ENCODE data around the gene SLC45A1.

Gene SLC45A1

DNA sequence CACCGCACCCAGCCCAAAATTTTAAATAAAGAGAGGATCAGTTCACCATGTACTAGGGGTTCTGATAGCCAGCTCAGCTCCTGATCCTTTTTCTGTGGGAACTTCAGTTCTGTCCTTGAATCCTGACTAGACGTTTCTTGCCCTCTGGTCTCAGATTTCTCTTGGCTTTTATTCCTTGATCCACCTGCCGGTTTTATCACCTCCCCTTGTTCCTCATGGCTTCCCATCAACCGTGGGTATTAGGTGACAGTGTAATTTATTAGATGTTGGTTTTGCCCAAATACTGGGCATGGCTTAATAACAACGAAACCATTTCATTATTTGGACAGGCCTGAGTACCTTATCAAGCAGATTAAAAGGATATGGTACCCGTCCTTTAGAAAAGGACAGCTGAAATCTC is 22.5 kb downstream of the SLC45A1 start:
- Histone ChIP-seq H2AFZ (ENCODE audit: low read depth, low read length) (no peak overlapping the region), H3K4me3 (ENCODE audit: insufficient read depth in 1 of 2, low read depth in 1 of 2, low read length in 2 of 2) (no peak overlapping the region), H3K27me3 (ENCODE audit: control insufficient read depth in 1 of 2, insufficient read depth in 1 of 2, low read length in 2 of 2) (peaks cover 0 to 5% of the 10 kb centered on the region in 2 experiments), H3K18ac (ENCODE audit: low read depth in 1 of 2, low read length in 2 of 2) (no peak overlapping the region), H2BK120ac (ENCODE audit: low read depth, low read length) (no peak overlapping the region), H3K4me1 (ENCODE audit: control insufficient read depth, insufficient read depth, low read depth, low read length) (peaks cover 15% of the 10 kb centered on the region), H3K27ac (ENCODE audit: low read length, poor library complexity, severe bottlenecking) (no peak overlapping the region), H3K4me2 (ENCODE audit: low read length, poor library complexity, severe bottlenecking) (no peak overlapping the region), H4K8ac (ENCODE audit: low read length) (no peak overlapping the region), H3K79me1 (replicated peaks; ENCODE audit: low read length, poor library complexity, severe bottlenecking) (no peaks in the 10 kb centered on the region), H3K36me3 (ENCODE audit: control insufficient read depth in 1 of 2, insufficient read depth in 2 of 2, low read depth in 1 of 2, low read length in 2 of 2) (peaks cover 0 to 6% of the 10 kb centered on the region in 2 experiments), H2BK15ac (ENCODE audit: low read depth, poor library complexity, severe bottlenecking) (no peak overlapping the region), H3K9me3 (ENCODE audit: control insufficient read depth, low read length) (no peaks in the 10 kb centered on the region), H2BK5ac (ENCODE audit: low read depth, low read length, poor library complexity, severe bottlenecking) (no peak overlapping the region), H3K23ac (ENCODE audit: low read length in 2 of 2) (no peak overlapping the region), H3K14ac (ENCODE audit: low read length in 2 of 2) (no peak overlapping the region), H2BK12ac (ENCODE audit: low read length in 2 of 2) (no peak overlapping the region), H3K4ac (ENCODE audit: low read depth in 1 of 2, low read length in 2 of 2) (no peak overlapping the region), H2AK5ac (ENCODE audit: low read length, severe bottlenecking) (no peak overlapping the region), H4K91ac (ENCODE audit: low read length) (no peak overlapping the region), H3K9ac (ENCODE audit: low read length) (no peak overlapping the region)
- no peak for DNase-seq
- 89% methylated on average over 6 of the region's 6 CpGs for WGBS

DNA sequence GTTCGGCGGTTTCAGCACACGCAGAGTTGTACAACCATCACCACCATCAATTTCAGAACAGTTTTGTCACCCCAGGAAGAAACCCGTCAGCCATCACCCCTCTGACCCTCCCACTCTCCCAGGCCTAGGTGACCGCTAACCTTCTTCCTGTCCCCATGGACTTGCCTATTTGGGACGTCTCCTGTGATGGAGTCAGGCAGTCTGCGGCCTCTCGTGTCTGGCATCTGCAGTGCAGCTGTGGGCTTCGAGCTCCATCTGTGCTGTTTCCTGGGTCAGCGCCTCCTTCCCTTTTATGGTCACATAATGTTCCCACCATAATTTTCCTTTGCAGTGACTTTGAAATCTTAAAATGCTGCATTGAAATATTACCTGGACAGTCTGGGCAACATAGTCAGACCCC is 24.4 kb downstream of the SLC45A1 start:
- H4K91ac ChIP-seq (ENCODE audit: low read length), result peak overlapping the region; percentile 9
- peaks cover 0 to 5% of the 10 kb centered on the region in 2 experiments for H3K27me3 ChIP-seq (ENCODE audit: control insufficient read depth in 1 of 2, insufficient read depth in 1 of 2, low read length in 2 of 2)
- peaks cover 0 to 3% of the 10 kb centered on the region in 2 experiments for H3K36me3 ChIP-seq (ENCODE audit: control insufficient read depth in 1 of 2, insufficient read depth in 2 of 2, low read depth in 1 of 2, low read length in 2 of 2)
- no peak overlapping the region for H3K4ac ChIP-seq (ENCODE audit: low read depth in 1 of 2, low read length in 2 of 2)
- H3K23ac ChIP-seq (ENCODE audit: low read length in 2 of 2), result no peak overlapping the region
- no peaks in the 10 kb centered on the region for H3K79me1 ChIP-seq (replicated peaks; ENCODE audit: low read length, poor library complexity, severe bottlenecking)
- H2AFZ ChIP-seq (ENCODE audit: low read depth, low read length), result no peak overlapping the region
- no peak overlapping the region for H3K27ac ChIP-seq (ENCODE audit: low read length, poor library complexity, severe bottlenecking)
- H2AK5ac ChIP-seq (ENCODE audit: low read length, severe bottlenecking), result peak overlapping the region; percentile 29
- H2BK15ac ChIP-seq (ENCODE audit: low read depth, poor library complexity, severe bottlenecking), result no peak overlapping the region
- no peak overlapping the region for H3K14ac ChIP-seq (ENCODE audit: low read length in 2 of 2)
- DNase-seq, result peak; percentile 73
- peak overlapping the region; percentile 8 for H4K8ac ChIP-seq (ENCODE audit: low read length)
- H3K4me1 ChIP-seq (ENCODE audit: control insufficient read depth, insufficient read depth, low read depth, low read length), result peaks cover 15% of the 10 kb centered on the region
- 65% methylated on average over 10 of the region's 10 CpGs for WGBS
- no peak overlapping the region for H3K9ac ChIP-seq (ENCODE audit: low read length)
- no peaks in the 10 kb centered on the region for H3K9me3 ChIP-seq (ENCODE audit: control insufficient read depth, low read length)
- H3K18ac ChIP-seq (ENCODE audit: low read depth in 1 of 2, low read length in 2 of 2), result no peak overlapping the region
- H3K4me2 ChIP-seq (ENCODE audit: low read length, poor library complexity, severe bottlenecking), result no peak overlapping the region
- H2BK5ac ChIP-seq (ENCODE audit: low read depth, low read length, poor library complexity, severe bottlenecking), result no peak overlapping the region
- no peak overlapping the region for H3K4me3 ChIP-seq (ENCODE audit: insufficient read depth in 1 of 2, low read depth in 1 of 2, low read length in 2 of 2)
- peak overlapping the region in 1 of 2 experiments; percentile 78 for H2BK12ac ChIP-seq (ENCODE audit: low read length in 2 of 2)
- H2BK120ac ChIP-seq (ENCODE audit: low read depth, low read length), result no peak overlapping the region

DNA sequence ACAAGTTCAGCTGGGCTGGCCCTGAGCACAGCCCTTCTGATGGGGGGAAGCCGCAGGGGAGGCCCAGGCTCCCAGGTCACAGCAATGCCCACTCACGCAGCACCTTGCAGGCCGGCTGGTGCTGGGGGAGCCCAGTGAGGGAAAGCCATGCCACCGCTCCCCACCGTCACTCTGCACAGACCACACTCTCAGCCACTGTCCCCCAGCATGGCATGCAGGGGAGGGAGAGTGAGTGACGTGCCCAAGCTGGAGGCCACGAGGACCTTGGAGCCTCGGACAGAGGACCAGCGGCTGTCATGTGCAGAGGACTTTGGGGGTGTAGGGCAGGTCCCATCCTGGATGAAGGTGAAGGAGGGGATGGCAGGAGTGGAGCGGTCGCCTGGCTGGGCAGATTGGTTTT is 25.1 kb downstream of the SLC45A1 start:
- no peak for DNase-seq
- Histone ChIP-seq H2BK120ac (ENCODE audit: low read depth, low read length) (no peak overlapping the region), H3K9me3 (ENCODE audit: control insufficient read depth, low read length) (no peaks in the 10 kb centered on the region), H3K4ac (ENCODE audit: low read depth in 1 of 2, low read length in 2 of 2) (peak overlapping the region; percentile 21 to 55), H2BK12ac (ENCODE audit: low read length in 2 of 2) (peak overlapping the region; percentile 55 to 93), H3K4me3 (ENCODE audit: insufficient read depth in 1 of 2, low read depth in 1 of 2, low read length in 2 of 2) (peak overlapping the region in 1 of 2 experiments; percentile 64), H2BK5ac (ENCODE audit: low read depth, low read length, poor library complexity, severe bottlenecking) (no peak overlapping the region), H2AFZ (ENCODE audit: low read depth, low read length) (no peak overlapping the region), H3K9ac (ENCODE audit: low read length) (peak overlapping the region; percentile 70), H3K36me3 (ENCODE audit: control insufficient read depth in 1 of 2, insufficient read depth in 2 of 2, low read depth in 1 of 2, low read length in 2 of 2) (no peaks in the 10 kb centered on the region), H3K27ac (ENCODE audit: low read length, poor library complexity, severe bottlenecking) (no peak overlapping the region), H3K14ac (ENCODE audit: low read length in 2 of 2) (peak overlapping the region in 1 of 2 experiments; percentile 76), H3K27me3 (ENCODE audit: control insufficient read depth in 1 of 2, insufficient read depth in 1 of 2, low read length in 2 of 2) (peaks cover 0 to 8% of the 10 kb centered on the region in 2 experiments), H3K18ac (ENCODE audit: low read depth in 1 of 2, low read length in 2 of 2) (peak overlapping the region; percentile 83 to 93), H3K4me2 (ENCODE audit: low read length, poor library complexity, severe bottlenecking) (peak overlapping the region; percentile 41), H4K8ac (ENCODE audit: low read length) (peak overlapping the region; percentile 85), H3K23ac (ENCODE audit: low read length in 2 of 2) (no peak overlapping the region), H2AK5ac (ENCODE audit: low read length, severe bottlenecking) (peak overlapping the region; percentile 12), H3K4me1 (ENCODE audit: control insufficient read depth, insufficient read depth, low read depth, low read length) (peaks cover 18% of the 10 kb centered on the region), H2BK15ac (ENCODE audit: low read depth, poor library complexity, severe bottlenecking) (peak overlapping the region; percentile 90), H4K91ac (ENCODE audit: low read length) (peak overlapping the region; percentile 95), H3K79me1 (replicated peaks; ENCODE audit: low read length, poor library complexity, severe bottlenecking) (no peaks in the 10 kb centered on the region)
- 71% methylated on average over 10 of the region's 11 CpGs for WGBS

DNA sequence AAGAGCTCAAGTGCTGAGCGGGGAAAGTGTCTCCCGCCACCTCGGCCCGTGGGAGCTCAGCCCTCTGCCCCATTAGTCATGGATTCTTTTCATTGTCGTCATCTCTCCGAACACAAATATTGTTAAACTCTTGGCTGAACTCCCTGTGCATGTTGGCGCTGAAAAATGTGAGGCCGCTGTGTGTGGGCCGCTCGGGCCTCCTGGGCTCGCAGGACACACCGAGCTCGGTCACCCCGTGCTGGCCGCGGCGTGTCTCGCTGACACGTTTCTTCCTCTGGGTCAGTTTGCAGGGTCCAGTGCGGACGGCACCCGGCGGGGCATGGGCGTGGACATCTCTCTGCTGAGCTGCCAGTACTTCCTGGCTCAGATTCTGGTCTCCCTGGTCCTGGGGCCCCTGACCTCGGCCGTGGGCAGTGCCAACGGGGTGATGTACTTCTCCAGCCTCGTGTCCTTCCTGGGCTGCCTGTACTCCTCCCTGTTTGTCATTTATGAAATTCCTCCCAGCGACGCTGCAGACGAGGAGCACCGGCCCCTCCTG is 25.6 kb downstream of the SLC45A1 start:
- WGBS, result 21% methylated on average over 32 of the region's 32 CpGs
- Histone ChIP-seq H3K4me1 (ENCODE audit: control insufficient read depth, insufficient read depth, low read depth, low read length) (peaks cover 18% of the 10 kb centered on the region), H2AK5ac (ENCODE audit: low read length, severe bottlenecking) (no peak overlapping the region), H3K4me3 (ENCODE audit: insufficient read depth in 1 of 2, low read depth in 1 of 2, low read length in 2 of 2) (peak overlapping the region in 1 of 2 experiments; percentile 64), H3K9ac (ENCODE audit: low read length) (peak overlapping the region; percentile 70), H3K36me3 (ENCODE audit: control insufficient read depth in 1 of 2, insufficient read depth in 2 of 2, low read depth in 1 of 2, low read length in 2 of 2) (no peaks in the 10 kb centered on the region), H3K27me3 (ENCODE audit: control insufficient read depth in 1 of 2, insufficient read depth in 1 of 2, low read length in 2 of 2) (peaks cover 0 to 11% of the 10 kb centered on the region in 2 experiments), H4K91ac (ENCODE audit: low read length) (peak overlapping the region; percentile 95), H3K27ac (ENCODE audit: low read length, poor library complexity, severe bottlenecking) (peak overlapping the region; percentile 45), H3K4ac (ENCODE audit: low read depth in 1 of 2, low read length in 2 of 2) (peak overlapping the region in 1 of 2 experiments; percentile 44), H3K4me2 (ENCODE audit: low read length, poor library complexity, severe bottlenecking) (peak overlapping the region; percentile 41), H2AFZ (ENCODE audit: low read depth, low read length) (peak overlapping the region; percentile 10), H4K8ac (ENCODE audit: low read length) (peak overlapping the region; percentile 45), H3K23ac (ENCODE audit: low read length in 2 of 2) (no peak overlapping the region), H3K18ac (ENCODE audit: low read depth in 1 of 2, low read length in 2 of 2) (peak overlapping the region; percentile 89 to 93), H2BK5ac (ENCODE audit: low read depth, low read length, poor library complexity, severe bottlenecking) (no peak overlapping the region), H3K9me3 (ENCODE audit: control insufficient read depth, low read length) (no peaks in the 10 kb centered on the region), H2BK15ac (ENCODE audit: low read depth, poor library complexity, severe bottlenecking) (no peak overlapping the region), H3K14ac (ENCODE audit: low read length in 2 of 2) (peak overlapping the region in 1 of 2 experiments; percentile 26), H2BK120ac (ENCODE audit: low read depth, low read length) (peak overlapping the region; percentile 67), H3K79me1 (replicated peaks; ENCODE audit: low read length, poor library complexity, severe bottlenecking) (no peaks in the 10 kb centered on the region), H2BK12ac (ENCODE audit: low read length in 2 of 2) (peak overlapping the region; percentile 7 to 72)
- DNase-seq, result peak; percentile 96

Measured in mesenchymal stem cell (in vitro differentiated cells and primary cell).